ENCODE results near the gene RNU1-3.
"Not testable (repeated sequence)": the region's sequence is repeated elsewhere in the genome, so short reads cannot be mapped to it uniquely, and the experiment has no call there.

Gene RNU1-3

DNA sequence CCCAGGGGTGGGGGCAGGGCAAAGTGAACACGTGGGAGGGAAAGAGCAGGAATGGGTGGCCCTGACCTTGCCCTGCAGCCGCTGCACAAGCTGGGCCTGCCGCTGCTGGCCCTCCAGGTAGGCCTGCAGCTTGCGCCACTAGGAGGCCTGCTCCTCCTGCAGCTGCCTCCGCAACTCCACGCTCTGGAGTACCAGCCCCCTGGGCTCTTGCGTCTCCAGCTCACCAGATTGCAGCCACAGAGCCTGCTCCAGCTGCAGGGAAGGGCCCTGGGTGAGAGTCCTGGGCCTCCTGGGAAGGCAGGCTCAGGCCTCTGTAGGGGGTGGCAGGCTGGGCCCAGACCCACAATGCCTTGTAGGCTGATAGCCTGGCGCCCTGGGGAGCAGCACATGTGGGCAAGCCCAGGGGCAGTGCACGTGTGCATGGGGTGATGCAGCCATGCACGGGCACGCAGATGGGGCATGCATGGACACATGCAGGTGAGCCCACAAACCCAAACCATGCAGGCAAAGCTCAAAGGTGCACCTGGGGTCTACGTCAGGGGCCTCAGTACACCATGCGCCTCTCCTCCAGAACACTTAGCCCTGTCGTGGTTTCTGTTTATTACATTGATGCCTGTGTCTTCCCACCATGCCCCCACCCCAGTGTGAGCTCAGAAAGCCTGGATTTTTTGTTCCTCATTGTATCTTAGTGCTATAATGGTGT lies 9.6 kb downstream of the RNU1-3 start:
- H3K4me1 Mint-ChIP-seq, H3K27ac Mint-ChIP-seq: not testable (repeated sequence)

GRCh38 chr1:16656574-16656973 lies 10.2 kb downstream of the RNU1-3 start:
- H3K4me1 Mint-ChIP-seq; H3K27me3 Mint-ChIP-seq (ENCODE audit: low read depth, poor library complexity): not testable (repeated sequence)

More for the DNA sequence above, 9.6 kb downstream of the RNU1-3 start:
- DNase-seq; H3K4me3 Mint-ChIP-seq; H3K27me3 Mint-ChIP-seq (ENCODE audit: low read depth, poor library complexity); H3K36me3 Mint-ChIP-seq (ENCODE audit: low read depth); H3K9me3 Mint-ChIP-seq: not testable (repeated sequence)

GRCh38 chr1:16651560-16651959 lies 15.2 kb downstream of the RNU1-3 start:
- peak; percentile 0 for DNase-seq
- H3K4me3 Mint-ChIP-seq; H3K4me1 Mint-ChIP-seq; H3K9me3 Mint-ChIP-seq; H3K27ac Mint-ChIP-seq; H3K36me3 Mint-ChIP-seq (ENCODE audit: low read depth): not testable (repeated sequence)
- peaks cover 17% of the 10 kb centered on the region for H3K27me3 Mint-ChIP-seq (ENCODE audit: low read depth, poor library complexity)

More at GRCh38 chr1:16656574-16656973, 10.2 kb downstream of the RNU1-3 start:
- not testable (repeated sequence) for H3K4me3 Mint-ChIP-seq; H3K9me3 Mint-ChIP-seq; H3K36me3 Mint-ChIP-seq (ENCODE audit: low read depth); H3K27ac Mint-ChIP-seq; DNase-seq

GRCh38 chr1:16649960-16650359 lies 16.8 kb downstream of the RNU1-3 start:
- not testable (repeated sequence) for H3K4me3 Mint-ChIP-seq; H3K36me3 Mint-ChIP-seq (ENCODE audit: low read depth); H3K9me3 Mint-ChIP-seq; H3K4me1 Mint-ChIP-seq; H3K27ac Mint-ChIP-seq
- DNase-seq: peak; percentile 1
- peaks cover 22% of the 10 kb centered on the region for H3K27me3 Mint-ChIP-seq (ENCODE audit: low read depth, poor library complexity)

- H3K27ac Mint-ChIP-seq; H3K4me1 Mint-ChIP-seq; H3K36me3 Mint-ChIP-seq (ENCODE audit: low read depth); H3K4me3 Mint-ChIP-seq; H3K9me3 Mint-ChIP-seq: not testable (repeated sequence)
- peaks cover 22% of the 10 kb centered on the region for H3K27me3 Mint-ChIP-seq (ENCODE audit: low read depth, poor library complexity)
- peak; percentile 20 for DNase-seq
Observed at GRCh38 chr1:16649390-16649789, 17.4 kb downstream of the RNU1-3 start.

GRCh38 chr1:16648756-16649155 lies 18.0 kb downstream of the RNU1-3 start:
- peaks cover 22% of the 10 kb centered on the region for H3K27me3 Mint-ChIP-seq (ENCODE audit: low read depth, poor library complexity)
- peak; percentile 0 for DNase-seq
- not testable (repeated sequence) for H3K9me3 Mint-ChIP-seq; H3K27ac Mint-ChIP-seq; H3K4me1 Mint-ChIP-seq; H3K36me3 Mint-ChIP-seq (ENCODE audit: low read depth); H3K4me3 Mint-ChIP-seq

DNA sequence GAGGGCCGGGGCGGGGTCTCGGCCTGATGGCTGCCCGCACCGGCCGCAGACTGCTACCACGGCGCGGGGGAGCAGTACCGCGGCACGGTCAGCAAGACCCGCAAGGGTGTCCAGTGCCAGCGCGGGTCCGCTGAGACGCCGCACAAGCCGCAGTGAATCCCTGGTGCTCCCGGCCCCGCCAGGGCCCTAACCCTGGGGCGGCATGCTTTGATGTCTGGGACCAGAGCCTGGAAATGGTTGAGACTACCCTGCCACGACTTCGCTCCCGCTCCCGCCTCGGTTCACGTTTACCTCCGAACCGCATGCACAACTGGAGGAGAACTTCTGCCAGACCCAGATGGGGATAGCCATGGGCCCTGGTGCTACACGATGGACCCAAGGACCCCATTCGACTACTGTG lies 18.5 kb downstream of the RNU1-3 start:
- not testable (repeated sequence) for H3K27ac Mint-ChIP-seq; H3K4me1 Mint-ChIP-seq; H3K4me3 Mint-ChIP-seq; H3K9me3 Mint-ChIP-seq; H3K36me3 Mint-ChIP-seq (ENCODE audit: low read depth)
- H3K27me3 Mint-ChIP-seq (ENCODE audit: low read depth, poor library complexity): peaks cover 22% of the 10 kb centered on the region
- DNase-seq: peak; percentile 1

- H3K27me3 Mint-ChIP-seq (ENCODE audit: low read depth, poor library complexity): peaks cover 17% of the 10 kb centered on the region
- H3K36me3 Mint-ChIP-seq (ENCODE audit: low read depth); H3K4me1 Mint-ChIP-seq; H3K4me3 Mint-ChIP-seq; H3K27ac Mint-ChIP-seq; H3K9me3 Mint-ChIP-seq: not testable (repeated sequence)
- DNase-seq: peak; percentile 37
Observed at GRCh38 chr1:16647179-16648176, 19.3 kb downstream of the RNU1-3 start.

GRCh38 chr1:16646716-16647115 lies 20.0 kb downstream of the RNU1-3 start:
- H3K4me3 Mint-ChIP-seq; H3K4me1 Mint-ChIP-seq; H3K9me3 Mint-ChIP-seq; DNase-seq; H3K27ac Mint-ChIP-seq; H3K36me3 Mint-ChIP-seq (ENCODE audit: low read depth): not testable (repeated sequence)
- peaks cover 14% of the 10 kb centered on the region for H3K27me3 Mint-ChIP-seq (ENCODE audit: low read depth, poor library complexity)

DNA sequence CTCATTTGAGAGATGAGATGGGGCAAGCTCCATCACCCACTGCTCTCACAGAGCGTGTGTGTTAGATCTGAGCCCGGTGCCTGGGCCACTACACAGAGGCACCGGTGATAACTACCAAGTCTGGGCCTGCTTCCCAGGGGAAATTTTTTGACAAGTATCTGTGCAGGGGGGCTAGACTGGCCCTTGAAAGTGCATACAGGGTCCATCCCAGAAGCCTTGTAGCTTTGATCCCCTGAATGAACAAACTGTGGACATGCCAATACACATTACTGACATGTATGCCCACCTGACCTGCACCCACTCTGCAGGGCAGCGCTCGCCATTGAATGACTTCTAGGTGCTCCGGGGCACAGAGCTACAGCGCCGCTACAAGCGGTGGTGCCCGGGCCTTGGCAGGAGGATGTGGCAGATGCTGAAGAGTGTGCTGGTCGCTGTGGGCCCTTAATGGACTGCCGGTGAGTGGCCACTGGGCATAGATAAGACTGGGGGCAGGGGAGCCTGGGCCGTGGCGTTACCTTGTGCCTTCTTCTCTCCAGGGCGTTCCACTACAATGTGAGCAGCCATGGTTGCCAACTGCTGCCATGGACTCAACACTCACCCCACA lies 20.6 kb downstream of the RNU1-3 start:
- peak; percentile 1 for DNase-seq
- not testable (repeated sequence) for H3K4me1 Mint-ChIP-seq; H3K36me3 Mint-ChIP-seq (ENCODE audit: low read depth); H3K27ac Mint-ChIP-seq; H3K4me3 Mint-ChIP-seq; H3K9me3 Mint-ChIP-seq
- peaks cover 14% of the 10 kb centered on the region for H3K27me3 Mint-ChIP-seq (ENCODE audit: low read depth, poor library complexity)

GRCh38 chr1:16645271-16646060 lies 21.3 kb downstream of the RNU1-3 start:
- H3K4me1 Mint-ChIP-seq; H3K9me3 Mint-ChIP-seq; H3K27ac Mint-ChIP-seq; H3K36me3 Mint-ChIP-seq (ENCODE audit: low read depth); H3K4me3 Mint-ChIP-seq: not testable (repeated sequence)
- DNase-seq: peak; percentile 27
- peaks cover 14% of the 10 kb centered on the region for H3K27me3 Mint-ChIP-seq (ENCODE audit: low read depth, poor library complexity)

Data from nephron progenitor cell (in vitro differentiated cells).